ENCODE data around the gene RAX2. TPM values are rescaled to one million over a fixed set of nuclear protein-coding genes. Genes with fewer than 3 reads are reported as not detected.

RAX2 gene
- total RNA-seq, 1 donor from 2014 or later, result not detected

DNA sequence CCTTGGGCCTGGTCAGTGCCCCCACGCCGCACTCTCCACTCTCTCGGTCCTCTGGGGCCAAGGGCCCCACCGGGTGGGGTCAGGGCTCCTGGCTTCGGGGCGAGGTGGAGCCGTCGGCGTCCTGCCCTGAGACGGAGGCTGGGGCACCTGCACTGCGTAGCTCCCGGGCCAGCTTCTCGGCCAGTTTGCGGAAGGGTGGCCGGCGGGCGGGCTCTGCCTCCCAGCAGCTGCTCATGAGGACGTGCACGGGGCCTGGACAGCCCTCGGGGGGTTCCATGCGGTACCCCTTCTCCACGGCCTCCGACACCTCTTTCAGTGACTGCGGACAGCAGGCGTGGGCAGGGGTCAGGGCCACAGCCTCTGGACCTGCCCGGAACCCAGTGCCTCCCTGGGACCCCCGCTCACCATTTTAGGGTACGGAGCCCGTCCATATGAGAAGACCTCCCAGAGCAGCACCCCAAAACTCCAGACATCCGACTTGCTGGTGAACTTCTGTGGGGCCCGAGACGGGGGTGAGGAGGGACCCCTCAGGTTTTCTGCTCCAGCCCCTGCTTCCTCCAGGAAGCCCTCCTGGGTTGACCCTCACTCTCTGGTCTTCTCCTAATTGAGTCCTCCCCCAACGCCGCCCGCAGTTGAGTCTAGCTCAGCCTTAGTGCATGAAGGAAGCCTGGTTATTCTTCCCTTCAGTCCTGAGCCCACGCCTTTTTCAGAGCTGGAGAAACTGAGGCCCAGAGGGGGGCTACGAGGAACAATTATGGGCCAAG, 6.3 kb upstream of the RAX2 start:
- no peak overlapping the region for H3K4me3 ChIP-seq (ENCODE audit: low read depth, low read length)
- DNase-seq (ENCODE audit: low read depth), result no peak
- TF ChIP-seq, protein P1, sequence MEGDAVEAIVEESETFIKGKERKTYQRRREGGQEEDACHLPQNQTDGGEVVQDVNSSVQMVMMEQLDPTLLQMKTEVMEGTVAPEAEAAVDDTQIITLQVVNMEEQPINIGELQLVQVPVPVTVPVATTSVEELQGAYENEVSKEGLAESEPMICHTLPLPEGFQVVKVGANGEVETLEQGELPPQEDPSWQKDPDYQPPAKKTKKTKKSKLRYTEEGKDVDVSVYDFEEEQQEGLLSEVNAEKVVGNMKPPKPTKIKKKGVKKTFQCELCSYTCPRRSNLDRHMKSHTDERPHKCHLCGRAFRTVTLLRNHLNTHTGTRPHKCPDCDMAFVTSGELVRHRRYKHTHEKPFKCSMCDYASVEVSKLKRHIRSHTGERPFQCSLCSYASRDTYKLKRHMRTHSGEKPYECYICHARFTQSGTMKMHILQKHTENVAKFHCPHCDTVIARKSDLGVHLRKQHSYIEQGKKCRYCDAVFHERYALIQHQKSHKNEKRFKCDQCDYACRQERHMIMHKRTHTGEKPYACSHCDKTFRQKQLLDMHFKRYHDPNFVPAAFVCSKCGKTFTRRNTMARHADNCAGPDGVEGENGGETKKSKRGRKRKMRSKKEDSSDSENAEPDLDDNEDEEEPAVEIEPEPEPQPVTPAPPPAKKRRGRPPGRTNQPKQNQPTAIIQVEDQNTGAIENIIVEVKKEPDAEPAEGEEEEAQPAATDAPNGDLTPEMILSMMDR (conservative IDR thresholded peaks at IDR 0.05; ENCODE audit: low read depth, low read length), result no peak

DNA sequence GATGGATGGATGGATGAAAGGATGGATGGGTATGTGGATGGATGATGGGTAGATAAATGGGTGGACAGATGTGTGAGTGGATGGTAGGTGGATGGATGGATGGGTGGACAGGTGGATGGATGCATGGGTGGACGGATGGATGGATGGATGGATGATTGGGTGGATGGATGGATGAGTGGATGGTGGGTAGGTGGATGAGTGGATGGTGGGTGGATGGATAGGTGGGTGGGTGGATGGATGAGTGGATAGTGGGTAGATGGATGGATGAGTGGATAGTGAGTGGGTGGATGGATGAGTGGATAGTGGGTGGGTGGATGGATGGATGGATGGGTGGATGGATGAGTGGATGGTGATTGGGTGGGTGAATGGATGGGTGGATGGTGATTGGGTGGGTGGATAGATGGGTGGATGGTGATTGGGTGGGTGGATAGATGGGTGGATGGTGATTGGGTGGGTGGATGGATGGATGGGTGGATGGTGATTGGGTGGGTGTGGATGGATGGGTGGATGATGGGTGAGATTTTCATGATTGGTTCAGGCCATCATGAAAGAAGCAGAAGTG, 4.5 kb upstream of the RAX2 start:
- H3K4me3 ChIP-seq (ENCODE audit: low read depth, low read length), result no peak overlapping the region
- DNase-seq (ENCODE audit: low read depth), result no peak
- TF ChIP-seq, protein P1 (conservative IDR thresholded peaks at IDR 0.05; ENCODE audit: low read depth, low read length), result no peak

DNA sequence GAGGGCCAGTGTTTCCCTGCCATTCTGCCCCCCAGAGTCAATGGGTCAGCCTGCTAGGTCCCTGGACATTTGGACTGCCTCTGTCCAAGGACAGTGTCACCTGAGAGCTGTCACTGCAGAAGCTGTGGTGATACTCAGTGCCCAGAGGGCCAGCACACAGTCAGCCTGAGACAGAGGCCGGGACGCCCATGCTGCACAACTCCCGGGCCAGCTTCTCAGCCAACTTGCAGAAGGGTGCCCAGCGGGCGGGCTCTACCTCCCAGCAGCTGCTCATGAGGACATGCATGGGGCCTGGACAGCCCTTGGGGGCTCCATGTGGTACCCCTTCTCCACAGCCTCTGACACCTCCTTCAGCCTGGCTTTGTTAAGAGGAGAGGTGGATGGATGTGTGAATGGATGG, 3.8 kb upstream of the RAX2 start:
- no peak for DNase-seq (ENCODE audit: low read depth)
- TF ChIP-seq, protein P1 (conservative IDR thresholded peaks at IDR 0.05; ENCODE audit: low read depth, low read length), result no peak
- no peak overlapping the region for H3K4me3 ChIP-seq (ENCODE audit: low read depth, low read length)

DNA sequence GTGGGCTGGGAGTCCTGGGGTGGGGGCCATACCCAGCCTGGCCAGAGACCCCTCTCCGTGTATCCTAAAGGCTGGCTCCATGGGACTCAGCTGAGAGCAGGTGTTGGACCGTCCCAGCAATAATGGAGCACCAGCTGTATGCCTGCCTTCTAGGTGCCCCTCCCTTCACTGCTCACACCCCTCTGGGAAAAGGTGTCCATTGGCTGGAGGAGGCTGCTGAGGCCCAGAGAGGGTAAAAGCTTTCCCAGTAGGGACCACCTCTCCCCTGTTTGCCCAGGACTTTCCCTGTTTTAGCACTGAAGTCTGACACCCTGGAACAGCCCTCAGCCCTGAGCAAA, 3.3 kb upstream of the RAX2 start:
- no peak overlapping the region for H3K4me3 ChIP-seq (ENCODE audit: low read depth, low read length)
- TF ChIP-seq, protein P1 (conservative IDR thresholded peaks at IDR 0.05; ENCODE audit: low read depth, low read length), result no peak
- no peak for DNase-seq (ENCODE audit: low read depth)

DNA sequence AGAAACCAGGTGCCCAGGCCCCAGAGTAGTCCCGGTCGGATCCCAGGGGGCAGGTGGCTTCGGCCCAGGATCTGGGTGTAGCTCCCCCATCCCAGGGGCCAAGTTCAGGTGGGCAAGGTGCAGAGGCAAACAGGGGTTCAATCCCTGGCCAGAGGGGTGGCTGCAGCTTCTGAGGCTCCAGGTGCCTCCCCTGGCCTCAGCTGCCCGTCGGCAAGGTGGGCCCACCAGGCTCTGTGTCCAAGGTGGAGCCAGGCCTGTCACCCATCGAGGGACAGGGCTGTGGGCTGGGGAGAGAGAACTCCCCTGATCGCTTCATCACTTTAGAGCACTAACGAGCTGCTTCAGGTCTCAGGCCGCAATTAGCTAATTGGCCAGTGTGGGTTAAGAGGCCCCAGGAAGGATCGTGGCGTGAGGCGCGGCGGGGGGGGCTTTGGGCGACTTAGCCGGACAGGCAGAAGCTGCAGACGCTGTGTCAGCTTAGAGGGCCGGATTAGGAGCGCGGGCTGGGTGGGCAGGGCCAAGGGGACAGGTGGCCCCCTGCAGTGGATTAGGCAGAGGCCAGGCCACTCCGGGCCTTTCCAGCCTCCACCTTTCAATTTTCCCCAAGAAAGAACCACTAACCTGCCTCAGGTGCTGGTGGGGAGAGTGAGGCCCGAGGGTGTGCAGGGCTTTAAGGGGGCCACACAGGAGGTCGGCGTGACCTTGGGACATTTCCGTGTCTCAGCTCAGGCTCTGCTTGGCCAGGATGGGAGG, 2.8 kb upstream of the RAX2 start:
- H3K4me3 ChIP-seq (ENCODE audit: low read depth, low read length), result no peak overlapping the region
- DNase-seq (ENCODE audit: low read depth), result no peak
- TF ChIP-seq, protein P1 (conservative IDR thresholded peaks at IDR 0.05; ENCODE audit: low read depth, low read length), result no peak

DNA sequence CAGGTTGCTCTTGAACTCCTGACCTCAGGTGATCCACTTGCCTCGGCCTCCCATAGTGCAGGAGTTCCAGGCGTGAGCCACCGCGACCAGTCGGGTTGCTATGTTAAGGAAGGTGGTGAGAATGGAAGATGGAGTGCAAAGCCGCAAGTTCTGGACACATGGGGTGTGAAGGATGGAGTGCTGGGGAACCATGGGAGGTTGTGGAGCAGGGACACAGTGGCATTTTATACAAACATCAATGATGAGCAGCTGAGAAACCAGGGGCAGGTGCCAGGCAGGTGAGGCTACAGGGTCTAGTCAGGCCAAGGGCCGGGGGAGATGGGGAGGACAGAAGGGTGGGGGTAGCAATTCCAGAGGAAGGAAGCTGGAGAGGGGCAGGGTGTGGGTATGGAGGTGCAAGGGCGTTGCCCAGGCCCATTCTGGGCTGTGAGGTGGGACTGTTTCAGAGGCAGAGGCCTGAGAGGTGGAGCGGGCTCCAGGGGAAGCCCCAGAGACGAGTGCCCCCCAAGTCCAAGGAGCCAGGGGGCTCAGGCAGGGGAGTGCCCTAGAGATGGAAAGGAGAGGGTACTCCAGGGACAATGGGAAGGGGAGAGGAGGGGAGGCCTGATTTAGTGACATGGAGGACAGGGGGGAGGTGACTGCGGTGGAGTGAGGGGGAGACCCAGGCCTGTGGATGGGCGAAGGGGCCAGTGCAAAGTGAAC, 1.9 kb upstream of the RAX2 start:
- no peak for DNase-seq (ENCODE audit: low read depth)
- no peak overlapping the region for H3K4me3 ChIP-seq (ENCODE audit: low read depth, low read length)
- TF ChIP-seq, protein P1 (conservative IDR thresholded peaks at IDR 0.05; ENCODE audit: low read depth, low read length), result no peak

All from epithelial cell of proximal tubule (primary cell).